ENCODE measurements around the gene KCNQ5.

The KCNQ5 gene

GRCh38 chr6:72857791-72858585 is 236.1 kb downstream of the KCNQ5 start:
- Histone ChIP-seq H3K9me3 (ENCODE audit: control insufficient read depth, insufficient read depth, low read length) (no peaks in the 10 kb centered on the region), H3K4me1 (ENCODE audit: insufficient read depth, low read length) (peaks cover 7% of the 10 kb centered on the region; the same call in 1 of the 2 replicates), H3K36me3 (ENCODE audit: insufficient read depth, low read length) (no peaks in the 10 kb centered on the region), H3K9ac (ENCODE audit: low read depth, low read length) (no peak overlapping the region)

GRCh38 chr6:72861059-72861458 is 239.2 kb downstream of the KCNQ5 start:
- Histone ChIP-seq H3K36me3 (ENCODE audit: insufficient read depth, low read length) (no peaks in the 10 kb centered on the region), H3K9me3 (ENCODE audit: control insufficient read depth, insufficient read depth, low read length) (no peaks in the 10 kb centered on the region), H3K9ac (ENCODE audit: low read depth, low read length) (no peak overlapping the region), H3K4me1 (ENCODE audit: insufficient read depth, low read length) (peaks cover 7% of the 10 kb centered on the region; the same call in 1 of the 2 replicates)

GRCh38 chr6:72861935-72862432 is 240.1 kb downstream of the KCNQ5 start:
- no peaks in the 10 kb centered on the region for H3K36me3 ChIP-seq (ENCODE audit: insufficient read depth, low read length)

GRCh38 chr6:72863131-72863530 is 241.3 kb downstream of the KCNQ5 start:
- Histone ChIP-seq H3K36me3 (ENCODE audit: insufficient read depth, low read length) (no peaks in the 10 kb centered on the region), H3K4me1 (ENCODE audit: insufficient read depth, low read length) (no peaks in the 10 kb centered on the region), H3K9ac (ENCODE audit: low read depth, low read length) (no peak overlapping the region), H3K9me3 (ENCODE audit: control insufficient read depth, insufficient read depth, low read length) (no peaks in the 10 kb centered on the region)

More at GRCh38 chr6:72861935-72862432, 240.1 kb downstream of the KCNQ5 start:
- no peak overlapping the region for H3K9ac ChIP-seq (ENCODE audit: low read depth, low read length)
- peaks cover 7% of the 10 kb centered on the region; the same call in 1 of the 2 replicates for H3K4me1 ChIP-seq (ENCODE audit: insufficient read depth, low read length)
- no peaks in the 10 kb centered on the region for H3K9me3 ChIP-seq (ENCODE audit: control insufficient read depth, insufficient read depth, low read length)

GRCh38 chr6:72864236-72864635 is 242.4 kb downstream of the KCNQ5 start:
- no peak overlapping the region for H3K9ac ChIP-seq (ENCODE audit: low read depth, low read length)
- no peaks in the 10 kb centered on the region for H3K9me3 ChIP-seq (ENCODE audit: control insufficient read depth, insufficient read depth, low read length)
- H3K36me3 ChIP-seq (ENCODE audit: insufficient read depth, low read length): no peaks in the 10 kb centered on the region
- no peaks in the 10 kb centered on the region for H3K4me1 ChIP-seq (ENCODE audit: insufficient read depth, low read length)

GRCh38 chr6:72864799-72865198 is 242.9 kb downstream of the KCNQ5 start:
- Histone ChIP-seq H3K9me3 (ENCODE audit: control insufficient read depth, insufficient read depth, low read length) (no peaks in the 10 kb centered on the region), H3K9ac (ENCODE audit: low read depth, low read length) (no peak overlapping the region), H3K36me3 (ENCODE audit: insufficient read depth, low read length) (no peaks in the 10 kb centered on the region), H3K4me1 (ENCODE audit: insufficient read depth, low read length) (peaks cover 1% of the 10 kb centered on the region; the same call in 1 of the 2 replicates)

GRCh38 chr6:72865467-72865866 is 243.6 kb downstream of the KCNQ5 start:
- H3K9me3 ChIP-seq (ENCODE audit: control insufficient read depth, insufficient read depth, low read length): no peaks in the 10 kb centered on the region
- no peak overlapping the region for H3K9ac ChIP-seq (ENCODE audit: low read depth, low read length)
- H3K36me3 ChIP-seq (ENCODE audit: insufficient read depth, low read length): no peaks in the 10 kb centered on the region
- peaks cover 4% of the 10 kb centered on the region; the same call in 1 of the 2 replicates for H3K4me1 ChIP-seq (ENCODE audit: insufficient read depth, low read length)

- Histone ChIP-seq H3K4me1 (ENCODE audit: insufficient read depth, low read length) (peaks cover 4% of the 10 kb centered on the region; the same call in 1 of the 2 replicates), H3K36me3 (ENCODE audit: insufficient read depth, low read length) (no peaks in the 10 kb centered on the region), H3K9me3 (ENCODE audit: control insufficient read depth, insufficient read depth, low read length) (no peaks in the 10 kb centered on the region), H3K9ac (ENCODE audit: low read depth, low read length) (no peak overlapping the region)
Measured at GRCh38 chr6:72869621-72870020, 247.8 kb downstream of the KCNQ5 start.

- Histone ChIP-seq H3K9me3 (ENCODE audit: control insufficient read depth, insufficient read depth, low read length) (no peaks in the 10 kb centered on the region), H3K9ac (ENCODE audit: low read depth, low read length) (no peak overlapping the region), H3K36me3 (ENCODE audit: insufficient read depth, low read length) (no peaks in the 10 kb centered on the region), H3K4me1 (ENCODE audit: insufficient read depth, low read length) (peaks cover 4% of the 10 kb centered on the region; the same call in 1 of the 2 replicates)
Measured at GRCh38 chr6:72873433-72873832, 251.6 kb downstream of the KCNQ5 start.

GRCh38 chr6:72876256-72876655 is 254.4 kb downstream of the KCNQ5 start:
- no peak overlapping the region for H3K9ac ChIP-seq (ENCODE audit: low read depth, low read length)
- no peaks in the 10 kb centered on the region for H3K36me3 ChIP-seq (ENCODE audit: insufficient read depth, low read length)
- no peaks in the 10 kb centered on the region for H3K9me3 ChIP-seq (ENCODE audit: control insufficient read depth, insufficient read depth, low read length)
- H3K4me1 ChIP-seq (ENCODE audit: insufficient read depth, low read length): no peaks in the 10 kb centered on the region

GRCh38 chr6:72886170-72886569 is 264.3 kb downstream of the KCNQ5 start:
- Histone ChIP-seq H3K36me3 (ENCODE audit: insufficient read depth, low read length) (no peaks in the 10 kb centered on the region), H3K4me1 (ENCODE audit: insufficient read depth, low read length) (no peaks in the 10 kb centered on the region), H3K9ac (ENCODE audit: low read depth, low read length) (no peak overlapping the region), H3K9me3 (ENCODE audit: control insufficient read depth, insufficient read depth, low read length) (no peaks in the 10 kb centered on the region)

GRCh38 chr6:72890233-72890632 is 268.4 kb downstream of the KCNQ5 start:
- no peak overlapping the region for H3K9ac ChIP-seq (ENCODE audit: low read depth, low read length)
- H3K4me1 ChIP-seq (ENCODE audit: insufficient read depth, low read length): no peaks in the 10 kb centered on the region
- no peaks in the 10 kb centered on the region; the same call in 1 of the 2 replicates for H3K9me3 ChIP-seq (ENCODE audit: control insufficient read depth, insufficient read depth, low read length)
- H3K36me3 ChIP-seq (ENCODE audit: insufficient read depth, low read length): no peaks in the 10 kb centered on the region

- H3K4me1 ChIP-seq (ENCODE audit: insufficient read depth, low read length): no peaks in the 10 kb centered on the region
- H3K9ac ChIP-seq (ENCODE audit: low read depth, low read length): no peak overlapping the region
Measured at GRCh38 chr6:72890671-72891070, 268.8 kb downstream of the KCNQ5 start.

GRCh38 chr6:72892901-72893300 is 271.0 kb downstream of the KCNQ5 start:
- no peaks in the 10 kb centered on the region for H3K36me3 ChIP-seq (ENCODE audit: insufficient read depth, low read length)
- H3K4me1 ChIP-seq (ENCODE audit: insufficient read depth, low read length): no peaks in the 10 kb centered on the region
- no peaks in the 10 kb centered on the region; the same call in 1 of the 2 replicates for H3K9me3 ChIP-seq (ENCODE audit: control insufficient read depth, insufficient read depth, low read length)
- H3K9ac ChIP-seq (ENCODE audit: low read depth, low read length): no peak overlapping the region

More at GRCh38 chr6:72890671-72891070, 268.8 kb downstream of the KCNQ5 start:
- H3K36me3 ChIP-seq (ENCODE audit: insufficient read depth, low read length): no peaks in the 10 kb centered on the region
- H3K9me3 ChIP-seq (ENCODE audit: control insufficient read depth, insufficient read depth, low read length): no peaks in the 10 kb centered on the region; the same call in 1 of the 2 replicates

- H3K36me3 ChIP-seq (ENCODE audit: insufficient read depth, low read length): no peaks in the 10 kb centered on the region
- H3K4me1 ChIP-seq (ENCODE audit: insufficient read depth, low read length): no peaks in the 10 kb centered on the region
- H3K9me3 ChIP-seq (ENCODE audit: control insufficient read depth, insufficient read depth, low read length): no peaks in the 10 kb centered on the region; the same call in 1 of the 2 replicates
- H3K9ac ChIP-seq (ENCODE audit: low read depth, low read length): no peak overlapping the region
Measured at GRCh38 chr6:72894091-72894490, 272.2 kb downstream of the KCNQ5 start.
